MCF 10A (cell line): ENCODE data around the gene ZDHHC20. TPM values are rescaled to one million over a fixed set of nuclear protein-coding genes. Genes with fewer than 3 reads are reported as not detected.
"Not testable (repeated sequence)": the region's sequence is repeated elsewhere in the genome, so short reads cannot be mapped to it uniquely, and the experiment has no call there.

Source experiments
- BruUV-seq: library from RNA; stranded (reverse); fragments of 400-500 nt; replicated peaks from 2 replicates; lab custom pipeline; 2021; lab: Mats Ljungman, UMichigan
- CTCF ChIA-PET: fragments of 300-600 bp; sonication (Branson Sonifier 250); formaldehyde crosslinking; extraction: SDS; loops from one replicate; lab custom pipeline; 2021; ENCODE audit warnings: antibody characterized with exemption, inconsistent platforms; lab: Yijun Ruan, JAX
- POLR2A ChIA-PET: fragments of 300-600, 350-650 bp; sonication (Branson Sonifier 250); formaldehyde crosslinking; extraction: SDS; loops from one replicate; lab custom pipeline; 2020; ENCODE audit warnings: antibody characterized with exemption, inconsistent platforms; lab: Yijun Ruan, JAX
- DNase-seq: peaks from one replicate; pipeline ENCODE4 v3.0.0-alpha.2; 2018; ENCODE audit not compliant: unreplicated experiment
- H3K27ac Mint-ChIP-seq: one replicate; pipeline ENCODE4 v1.8.0; 2022; ENCODE audit warnings: mild to moderate bottlenecking, low read depth, mixed read lengths; ENCODE audit not compliant: unreplicated experiment
- H3K27me3 Mint-ChIP-seq: one replicate; pipeline ENCODE4 v1.8.0; 2022; ENCODE audit warnings: mixed read lengths; ENCODE audit not compliant: insufficient read depth, unreplicated experiment
- H3K36me3 Mint-ChIP-seq: one replicate; pipeline ENCODE4 v1.8.0; 2022; ENCODE audit warnings: mild to moderate bottlenecking, moderate library complexity, mixed read lengths; ENCODE audit not compliant: insufficient read depth, unreplicated experiment
- H3K4me1 Mint-ChIP-seq: one replicate; pipeline ENCODE4 v1.8.0; 2022; ENCODE audit warnings: mixed read lengths; ENCODE audit not compliant: insufficient read depth, unreplicated experiment
- H3K4me3 Mint-ChIP-seq: one replicate; pipeline ENCODE4 v1.8.0; 2022; ENCODE audit warnings: mild to moderate bottlenecking, moderate library complexity, mixed read lengths; ENCODE audit not compliant: unreplicated experiment
- H3K9me3 Mint-ChIP-seq: one replicate; pipeline ENCODE4 v1.8.0; 2022; ENCODE audit warnings: mixed read lengths; ENCODE audit not compliant: unreplicated experiment
- intact Hi-C: fragments of 100-400 bp; cut with micrococcal nuclease; formaldehyde crosslinking; loops from 2 replicates; pipeline ENCODE4 v1.14.1; 2022
- total RNA-seq: library from RNA; stranded (reverse); gene quantifications from 2 replicates; pipeline ENCODE4 v1.2.3, GENCODE V29; 2022
- TF ChIP-seq, protein P1 (sequence below): fragments of 200-600 bp; IDR thresholded peaks from one replicate; pipeline ENCODE4 v1.8.0; 2022; ENCODE audit warnings: antibody characterized with exemption, mild to moderate bottlenecking; ENCODE audit not compliant: unreplicated experiment

Gene ZDHHC20
- total RNA-seq, 1 experiment from 2014 or later: 42.2 TPM

DNA sequence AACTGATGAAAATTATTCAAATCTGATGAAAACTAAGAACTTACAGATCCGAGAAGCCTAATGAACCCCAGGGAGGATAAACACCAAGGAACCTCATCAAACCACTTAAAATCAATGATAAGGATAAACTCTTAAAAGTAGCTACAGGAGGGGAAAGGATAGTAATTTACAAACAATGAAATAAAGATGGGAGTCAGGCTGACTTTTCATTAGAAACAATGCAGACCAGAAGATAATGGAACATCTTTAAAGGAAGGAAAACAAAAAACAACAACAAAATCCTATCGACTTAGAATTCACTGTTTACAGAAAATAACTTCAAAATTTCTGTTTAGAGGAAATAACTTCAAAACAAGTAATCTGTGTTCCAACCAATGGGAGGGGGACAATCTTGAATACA lies 73.4 kb downstream of the ZDHHC20 start:
- Mint-ChIP-seq H3K27ac (no peak overlapping the region), H3K4me1 (no peaks in the 10 kb centered on the region), H3K27me3 (no peaks in the 10 kb centered on the region), H3K9me3 (peaks cover 13% of the 10 kb centered on the region), H3K36me3 (peaks cover 42% of the 10 kb centered on the region), H3K4me3 (no peak overlapping the region)
- intact Hi-C loops: no loop called here
- no peak for DNase-seq
- BruUV-seq: no TSS peak
- POLR2A ChIA-PET: interaction anchor here (0.6 to 1.4 kb wide), 2 partner anchors 75 to 1348 kb away, joined by 3 read pairs; no protein-coding TSS in a partner anchor
- CTCF ChIA-PET: interaction anchor here (1.4 to 1.5 kb wide), 2 partner anchors 31 to 87 kb away, joined by 3 read pairs; no protein-coding TSS in a partner anchor
- TF ChIP-seq, protein P1, sequence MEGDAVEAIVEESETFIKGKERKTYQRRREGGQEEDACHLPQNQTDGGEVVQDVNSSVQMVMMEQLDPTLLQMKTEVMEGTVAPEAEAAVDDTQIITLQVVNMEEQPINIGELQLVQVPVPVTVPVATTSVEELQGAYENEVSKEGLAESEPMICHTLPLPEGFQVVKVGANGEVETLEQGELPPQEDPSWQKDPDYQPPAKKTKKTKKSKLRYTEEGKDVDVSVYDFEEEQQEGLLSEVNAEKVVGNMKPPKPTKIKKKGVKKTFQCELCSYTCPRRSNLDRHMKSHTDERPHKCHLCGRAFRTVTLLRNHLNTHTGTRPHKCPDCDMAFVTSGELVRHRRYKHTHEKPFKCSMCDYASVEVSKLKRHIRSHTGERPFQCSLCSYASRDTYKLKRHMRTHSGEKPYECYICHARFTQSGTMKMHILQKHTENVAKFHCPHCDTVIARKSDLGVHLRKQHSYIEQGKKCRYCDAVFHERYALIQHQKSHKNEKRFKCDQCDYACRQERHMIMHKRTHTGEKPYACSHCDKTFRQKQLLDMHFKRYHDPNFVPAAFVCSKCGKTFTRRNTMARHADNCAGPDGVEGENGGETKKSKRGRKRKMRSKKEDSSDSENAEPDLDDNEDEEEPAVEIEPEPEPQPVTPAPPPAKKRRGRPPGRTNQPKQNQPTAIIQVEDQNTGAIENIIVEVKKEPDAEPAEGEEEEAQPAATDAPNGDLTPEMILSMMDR: no peak

DNA sequence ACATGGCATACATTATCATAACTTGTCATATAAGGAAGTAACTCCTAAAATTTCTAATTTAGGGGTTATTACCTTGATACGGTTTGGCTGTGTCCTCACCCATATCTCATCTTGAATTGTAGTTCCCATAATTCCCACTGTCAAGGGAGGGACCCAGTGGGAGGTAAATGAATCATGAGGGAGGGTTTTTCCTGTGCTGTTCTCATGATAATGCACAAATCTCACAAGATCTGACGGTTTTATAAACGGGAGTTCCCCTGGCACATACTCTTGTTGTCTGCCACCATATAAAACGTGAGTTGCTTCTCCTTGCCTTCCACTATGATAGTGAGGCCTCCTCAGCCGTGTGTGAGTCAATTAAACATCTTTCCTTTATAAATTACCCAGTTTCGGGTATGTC lies 76.0 kb downstream of the ZDHHC20 start:
- ChIA-PET CTCF (interaction anchor here (0.6 kb wide), 1 partner anchor 244 kb away, joined by 5 read pairs; no protein-coding TSS in a partner anchor), POLR2A (no interaction called here)
- intact Hi-C loops: no loop called here
- DNase-seq: no peak
- H3K27me3 Mint-ChIP-seq: no peaks in the 10 kb centered on the region
- no peaks in the 10 kb centered on the region for H3K4me1 Mint-ChIP-seq
- H3K4me3 Mint-ChIP-seq: no peak overlapping the region
- TF ChIP-seq, protein P1: no peak
- no TSS peak for BruUV-seq
- peaks cover 13% of the 10 kb centered on the region for H3K9me3 Mint-ChIP-seq
- H3K36me3 Mint-ChIP-seq: peaks cover 64% of the 10 kb centered on the region
- H3K27ac Mint-ChIP-seq: no peak overlapping the region

DNA sequence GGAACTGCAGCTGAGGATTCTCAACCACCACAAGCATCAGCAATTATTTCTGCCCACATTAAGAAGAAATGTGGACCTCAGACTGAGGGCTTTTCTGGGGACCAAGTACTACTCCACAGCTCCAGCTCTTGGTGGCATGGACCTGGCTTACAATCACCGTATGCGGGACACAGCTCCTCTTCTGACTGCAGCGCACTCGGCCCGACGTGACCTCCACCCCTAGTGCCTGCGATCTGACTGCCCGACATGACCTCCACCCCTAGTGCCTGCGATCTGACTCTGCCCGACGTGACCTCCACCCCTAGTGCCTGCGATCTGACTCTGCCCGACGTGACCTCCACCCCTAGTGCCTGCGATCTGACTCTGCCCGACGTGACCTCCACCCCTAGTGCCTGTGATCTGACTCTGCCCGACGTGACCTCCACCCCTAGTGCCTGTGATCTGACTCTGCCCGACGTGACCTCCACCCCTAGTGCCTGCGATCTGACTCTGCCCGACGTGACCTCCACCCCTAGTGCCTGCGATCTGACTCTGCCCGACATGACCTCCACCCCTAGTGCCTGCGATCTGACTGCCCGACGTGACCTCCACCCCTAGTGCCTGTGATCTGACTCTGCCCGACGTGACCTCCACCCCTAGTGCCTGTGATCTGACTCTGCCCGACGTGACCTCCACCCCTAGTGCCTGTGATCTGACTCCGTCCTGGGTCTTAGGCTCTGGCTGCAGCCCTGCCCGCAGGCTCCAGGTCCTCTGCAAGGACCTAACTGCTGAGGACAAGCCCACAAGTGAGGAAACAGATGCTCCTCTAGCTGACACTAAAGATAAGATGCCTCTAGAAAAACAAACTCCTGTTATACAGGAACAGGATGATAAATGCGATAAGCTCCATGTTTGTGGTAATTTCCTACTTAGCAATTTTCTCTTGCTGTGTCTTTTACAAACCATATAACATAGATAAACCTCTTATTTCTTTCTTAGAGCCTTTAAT lies 81.8 kb downstream of the ZDHHC20 start:
- BruUV-seq, POLR2A ChIA-PET, CTCF ChIA-PET, H3K27me3 Mint-ChIP-seq, DNase-seq, H3K9me3 Mint-ChIP-seq, H3K4me3 Mint-ChIP-seq, H3K27ac Mint-ChIP-seq, intact Hi-C loops, H3K4me1 Mint-ChIP-seq: not testable (repeated sequence)
- peaks cover 49% of the 10 kb centered on the region for H3K36me3 Mint-ChIP-seq

DNA sequence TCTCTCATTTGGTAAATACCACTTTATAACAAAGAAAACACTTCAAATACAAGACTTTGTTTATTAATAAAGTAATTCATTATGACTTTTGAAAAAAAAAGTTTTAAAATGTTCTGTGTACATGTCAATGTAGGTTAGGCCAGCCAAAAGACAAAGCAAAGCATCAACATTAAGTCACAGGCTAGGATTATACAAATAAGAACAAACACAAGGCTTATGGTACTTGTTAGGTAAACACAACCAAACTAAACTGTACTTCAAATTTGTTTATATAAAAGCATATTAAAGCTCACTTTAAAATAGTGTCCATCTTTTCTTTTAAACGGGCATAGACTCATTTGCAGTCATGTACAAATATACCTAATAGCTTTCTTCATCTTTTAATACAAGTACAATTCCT lies 86.6 kb downstream of the ZDHHC20 start:
- intact Hi-C loops: no loop called here
- Mint-ChIP-seq H3K27ac (no peak overlapping the region), H3K27me3 (no peaks in the 10 kb centered on the region), H3K36me3 (peaks cover 14% of the 10 kb centered on the region), H3K4me3 (no peak overlapping the region), H3K9me3 (no peaks in the 10 kb centered on the region), H3K4me1 (no peaks in the 10 kb centered on the region)
- CTCF ChIA-PET: no interaction called here
- TF ChIP-seq, protein P1: no peak
- no TSS peak for BruUV-seq
- POLR2A ChIA-PET: no interaction called here
- DNase-seq: no peak
